Fibroblast of mammary gland (primary cell): ENCODE results near the gene MTCH2.

Experiments used
- DNase-seq: peaks from one replicate; pipeline ENCODE4 v3.0.0-alpha.2; 2010; ENCODE audit warnings: low read depth
- H3K4me3 ChIP-seq: 2 replicates; pipeline ENCODE4 v1.5.1; 2011; ENCODE audit warnings: low read depth, mild to moderate bottlenecking, low read length, moderate library complexity; ENCODE audit not compliant: control insufficient read depth
- TF ChIP-seq, protein P1 (sequence below): conservative IDR thresholded peaks from 2 replicates; pipeline ENCODE4 v1.5.1; 2011; ENCODE audit warnings: low read depth, low read length, inconsistent platforms; ENCODE audit not compliant: control insufficient read depth, insufficient read depth

MTCH2 gene

GRCh38 chr11:47587723-47588326 is 54.5 kb downstream of the MTCH2 start:
- TF ChIP-seq, protein P1, sequence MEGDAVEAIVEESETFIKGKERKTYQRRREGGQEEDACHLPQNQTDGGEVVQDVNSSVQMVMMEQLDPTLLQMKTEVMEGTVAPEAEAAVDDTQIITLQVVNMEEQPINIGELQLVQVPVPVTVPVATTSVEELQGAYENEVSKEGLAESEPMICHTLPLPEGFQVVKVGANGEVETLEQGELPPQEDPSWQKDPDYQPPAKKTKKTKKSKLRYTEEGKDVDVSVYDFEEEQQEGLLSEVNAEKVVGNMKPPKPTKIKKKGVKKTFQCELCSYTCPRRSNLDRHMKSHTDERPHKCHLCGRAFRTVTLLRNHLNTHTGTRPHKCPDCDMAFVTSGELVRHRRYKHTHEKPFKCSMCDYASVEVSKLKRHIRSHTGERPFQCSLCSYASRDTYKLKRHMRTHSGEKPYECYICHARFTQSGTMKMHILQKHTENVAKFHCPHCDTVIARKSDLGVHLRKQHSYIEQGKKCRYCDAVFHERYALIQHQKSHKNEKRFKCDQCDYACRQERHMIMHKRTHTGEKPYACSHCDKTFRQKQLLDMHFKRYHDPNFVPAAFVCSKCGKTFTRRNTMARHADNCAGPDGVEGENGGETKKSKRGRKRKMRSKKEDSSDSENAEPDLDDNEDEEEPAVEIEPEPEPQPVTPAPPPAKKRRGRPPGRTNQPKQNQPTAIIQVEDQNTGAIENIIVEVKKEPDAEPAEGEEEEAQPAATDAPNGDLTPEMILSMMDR, result no peak
- DNase-seq, result no peak
- H3K4me3 ChIP-seq, result no peak overlapping the region

GRCh38 chr11:47587039-47587716 is 55.2 kb downstream of the MTCH2 start:
- H3K4me3 ChIP-seq, result no peak overlapping the region
- TF ChIP-seq, protein P1, result no peak
- DNase-seq, result no peak

DNA sequence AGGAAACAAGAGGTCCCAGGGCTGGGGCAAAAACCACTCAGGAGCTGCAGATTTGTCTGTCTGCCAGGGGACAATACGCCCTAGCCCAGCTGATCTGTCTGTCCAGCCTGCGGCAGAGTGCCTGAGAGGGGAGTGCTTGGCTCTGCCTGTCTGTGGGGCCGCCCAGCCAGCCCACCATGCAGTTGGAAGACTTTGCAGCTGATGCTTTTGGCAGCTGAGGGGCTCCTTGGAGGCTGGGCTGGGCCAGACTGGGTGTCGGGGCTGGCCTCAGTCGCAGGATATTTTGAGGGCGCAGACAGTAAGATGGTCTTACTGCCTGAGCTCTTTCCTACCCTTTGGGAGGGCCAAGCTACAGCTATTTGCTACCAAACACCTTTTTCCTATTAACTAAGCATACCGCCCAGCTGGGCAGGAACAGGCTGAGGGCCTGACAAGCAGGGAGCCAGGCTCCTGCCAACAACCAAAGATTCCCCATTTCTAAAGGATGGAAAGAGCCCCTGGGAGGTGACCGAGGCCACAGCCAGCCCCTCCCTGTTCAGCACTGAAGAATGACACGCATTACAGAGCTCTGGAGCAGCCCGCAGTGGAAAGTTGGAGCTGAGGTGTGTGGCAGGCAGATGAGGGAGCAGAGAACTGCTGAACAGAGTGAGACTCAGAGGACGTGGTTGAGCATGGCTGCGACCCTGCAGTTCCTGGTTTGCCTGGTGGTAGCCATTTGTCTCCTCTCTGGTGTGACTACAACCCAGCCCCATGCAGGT is 56.1 kb downstream of the MTCH2 start, which contains the start of gene FAM180B:
Gene FAM180B, plus strand, starts transcription at position 581 of the 758 bp plus-strand sequence. Its CDS starts 91 bp downstream, at position 672.
- DNase-seq, result no peak
- TF ChIP-seq, protein P1, result no peak
- no peak within 1 kb of the TSS for H3K4me3 ChIP-seq

GRCh38 chr11:47583844-47584243 is 58.5 kb downstream of the MTCH2 start:
- H3K4me3 ChIP-seq, result no peak overlapping the region
- TF ChIP-seq, protein P1, result no peak
- no peak for DNase-seq

DNA sequence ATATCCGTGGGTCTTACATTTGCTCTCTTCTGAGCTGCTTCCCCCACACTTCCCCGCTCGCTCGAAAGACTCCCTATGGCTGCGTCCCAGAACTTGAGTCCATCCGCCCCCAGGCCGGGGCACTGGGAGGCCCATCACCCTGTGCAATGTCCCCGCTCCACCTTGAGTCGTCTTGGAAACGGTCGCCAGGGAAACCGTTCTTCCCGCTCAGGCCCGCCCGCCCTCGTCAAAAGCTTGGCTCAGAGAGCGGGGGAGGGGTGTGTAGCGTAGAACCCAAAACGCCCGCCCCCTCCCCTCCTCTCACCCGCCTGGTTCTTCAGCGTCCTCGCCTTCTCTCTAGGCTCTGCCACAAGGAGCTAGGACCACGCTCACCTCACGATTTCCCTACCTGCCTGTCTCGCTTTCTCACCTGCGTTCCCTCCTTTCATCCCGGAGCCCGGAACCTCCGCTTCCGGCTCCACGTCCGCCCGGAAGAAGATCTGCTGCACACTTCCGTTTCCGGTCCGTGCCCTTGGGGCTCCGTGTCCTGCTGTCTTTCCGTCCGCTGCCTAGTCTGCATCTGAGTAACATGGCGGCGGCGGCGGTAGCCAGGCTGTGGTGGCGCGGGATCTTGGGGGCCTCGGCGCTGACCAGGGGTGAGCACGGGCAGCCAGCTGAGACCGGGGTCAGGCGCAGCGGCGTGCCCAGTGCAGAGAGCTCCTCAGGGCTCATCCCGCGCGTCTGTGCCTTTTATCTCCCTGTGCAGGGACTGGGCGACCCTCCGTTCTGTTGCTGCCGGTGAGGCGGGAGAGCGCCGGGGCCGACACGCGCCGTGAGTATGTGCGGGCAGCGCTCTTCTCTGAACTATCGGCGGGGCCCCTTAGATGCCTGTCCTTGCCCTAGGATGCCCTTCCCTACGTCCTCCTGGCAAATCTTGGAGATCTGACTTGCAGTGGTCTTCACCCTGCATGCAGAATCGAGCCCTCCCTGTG is 63.5 kb downstream of the MTCH2 start, which contains the start of the genes KBTBD4 and NDUFS3:
Gene KBTBD4, minus strand, starts transcription at position 447 of the 971 bp plus-strand sequence. Its CDS starts 19 bp downstream, at position 428.
Gene NDUFS3, plus strand, starts transcription at position 551 of the 971 bp plus-strand sequence. Its CDS starts 18 bp downstream, at position 569.
- DNase-seq, result peak; percentile 90
- TF ChIP-seq, protein P1, result no peak
- H3K4me3 ChIP-seq, result peak within 1 kb of the TSS; percentile 96

- peak overlapping the region; percentile 96 for H3K4me3 ChIP-seq
- peak; percentile 50 for DNase-seq
- TF ChIP-seq, protein P1, result no peak
These were observed 64.8 kb downstream of the MTCH2 start for GRCh38 chr11:47577460-47578041.
